HG03159 (cell line): Measurements from ENCODE around the gene DLGAP4.

ENCODE experiments used
- ATAC-seq: cut with Tn5 transposase; IDR thresholded peaks from one replicate; pipeline ENCODE4 v1.9.1; 2021; ENCODE audit warnings: mild to moderate bottlenecking, moderate library complexity; ENCODE audit not compliant: unreplicated experiment

DLGAP4 gene

DNA sequence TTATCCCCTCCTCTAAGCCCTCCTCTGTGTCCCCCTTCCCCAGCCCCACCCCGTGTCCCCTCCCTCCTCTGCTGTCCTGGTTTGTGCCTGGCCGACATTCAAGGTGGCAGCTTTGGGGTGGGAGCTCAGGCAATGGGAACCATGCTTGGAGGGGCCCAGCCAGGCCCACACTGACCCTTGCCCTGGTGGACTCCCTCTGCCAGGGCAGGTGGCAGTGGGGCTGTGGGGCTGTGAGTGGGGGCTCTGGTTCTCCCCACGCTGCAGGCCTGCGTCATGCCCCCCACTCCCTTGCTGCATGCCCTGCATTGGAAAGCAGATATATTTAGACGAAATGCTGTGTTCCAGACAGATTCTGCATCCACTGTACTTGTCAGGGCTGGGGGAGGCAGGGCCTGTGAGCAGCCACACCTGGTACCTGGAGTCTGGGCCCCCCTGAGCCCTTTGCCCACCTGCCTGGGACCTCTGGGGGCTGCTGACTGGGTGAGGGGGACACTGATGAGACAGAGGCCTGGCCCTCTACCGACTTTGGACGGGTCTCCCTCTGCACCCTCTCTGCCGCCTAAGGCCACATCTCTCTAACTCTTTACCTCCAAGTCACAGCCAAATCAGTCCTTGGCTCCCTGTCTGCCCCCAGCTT, 14.2 kb downstream of the DLGAP4 start:
- no peak for ATAC-seq

DNA sequence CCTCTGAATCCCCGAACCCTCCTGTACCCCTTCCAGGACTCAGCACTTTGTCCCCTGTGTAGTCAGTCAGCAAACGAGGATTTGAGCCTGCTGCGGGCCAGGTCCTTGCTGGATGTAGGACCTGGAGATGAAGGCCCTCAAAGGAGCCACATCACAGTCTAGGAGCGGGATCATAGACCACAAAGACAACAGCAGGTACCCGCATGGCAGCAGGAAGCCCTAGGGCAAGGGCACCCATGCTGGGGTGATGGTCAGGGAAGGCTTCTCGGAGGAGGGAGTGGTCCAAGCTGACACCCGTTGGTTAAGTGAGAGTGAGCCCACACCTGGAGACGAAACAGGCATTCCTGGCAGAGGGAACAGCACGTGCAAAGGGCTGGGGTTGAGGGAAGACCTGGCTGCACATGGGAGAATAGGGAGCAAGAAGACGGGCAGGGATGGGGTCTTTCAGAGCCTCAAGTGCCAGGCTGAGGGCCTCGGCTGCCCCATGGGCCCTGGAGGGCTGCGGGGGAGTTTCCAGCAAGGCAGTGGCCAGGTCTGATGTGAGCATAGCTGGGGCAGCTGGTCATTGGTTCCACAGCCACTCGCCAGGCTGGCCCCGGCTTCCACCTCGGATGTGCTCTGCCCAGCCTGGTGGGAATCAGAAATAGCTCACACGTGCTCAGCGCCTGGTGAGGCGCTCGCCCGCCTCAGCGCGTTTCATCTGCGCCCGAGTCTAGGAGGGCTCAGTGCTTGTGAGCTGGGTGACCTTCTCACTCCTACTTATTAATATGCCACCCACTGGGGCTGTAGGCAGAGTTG, 15.0 kb downstream of the DLGAP4 start:
- ATAC-seq, result no peak

DNA sequence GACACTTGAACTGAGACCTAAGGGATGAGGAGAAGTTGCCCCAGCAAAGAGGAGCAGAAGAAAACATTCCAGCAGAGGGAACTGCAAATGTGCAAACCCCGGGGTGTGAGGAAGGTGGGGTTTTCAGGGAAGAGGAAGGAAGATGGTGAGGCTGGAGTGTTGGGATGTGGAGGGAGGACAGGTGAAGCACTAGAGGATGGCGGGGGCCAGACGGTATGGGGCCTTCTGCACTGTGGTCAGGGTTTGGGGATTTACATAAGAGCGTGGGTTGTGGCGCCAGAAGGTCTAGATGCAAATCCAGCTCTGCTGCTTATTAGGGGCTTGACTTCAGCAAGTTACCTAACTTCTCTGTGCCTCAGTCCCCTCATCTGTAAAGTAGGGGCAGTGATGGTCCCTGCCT, 16.0 kb downstream of the DLGAP4 start:
- ATAC-seq, result no peak

DNA sequence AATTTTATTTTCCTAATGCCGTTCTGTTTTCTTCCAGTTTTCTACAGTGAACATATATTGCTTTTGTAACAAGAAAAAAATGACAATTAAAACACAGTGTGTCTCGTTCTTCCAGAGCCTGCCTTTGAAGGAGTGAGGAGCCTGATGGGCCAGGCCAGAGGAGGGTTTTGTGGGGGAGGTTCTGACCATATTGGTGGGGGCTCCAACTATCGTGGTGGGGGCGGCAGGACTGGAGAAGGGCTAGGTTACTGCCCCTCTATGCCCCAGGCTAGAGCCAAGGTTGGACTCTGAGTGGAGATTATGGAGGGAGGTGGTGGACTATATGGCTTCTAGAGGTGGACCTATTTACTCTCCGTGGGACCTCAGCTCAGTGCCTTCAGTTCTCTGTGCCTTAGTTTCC, 24.0 kb downstream of the DLGAP4 start:
- no peak for ATAC-seq

DNA sequence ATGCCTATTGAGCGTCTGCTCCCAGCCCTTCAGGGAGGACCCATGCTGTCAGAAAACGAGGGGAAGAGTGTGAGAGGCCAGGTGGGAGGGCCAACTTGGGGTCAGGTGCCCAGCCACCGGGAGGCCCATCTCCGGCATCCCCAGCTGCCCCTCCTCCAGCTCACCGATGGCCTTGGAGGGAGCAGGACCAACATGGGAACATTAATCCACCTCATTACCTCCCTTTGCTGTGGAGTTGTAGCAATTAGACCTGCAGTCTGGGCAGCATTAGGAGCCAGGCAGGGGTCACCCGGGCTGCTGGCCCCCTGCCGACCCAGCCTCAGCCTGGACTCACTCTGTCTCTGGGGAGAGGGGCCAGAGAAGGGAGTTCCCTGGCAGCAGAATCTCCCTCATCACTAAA, 25.1 kb downstream of the DLGAP4 start:
- no peak for ATAC-seq

DNA sequence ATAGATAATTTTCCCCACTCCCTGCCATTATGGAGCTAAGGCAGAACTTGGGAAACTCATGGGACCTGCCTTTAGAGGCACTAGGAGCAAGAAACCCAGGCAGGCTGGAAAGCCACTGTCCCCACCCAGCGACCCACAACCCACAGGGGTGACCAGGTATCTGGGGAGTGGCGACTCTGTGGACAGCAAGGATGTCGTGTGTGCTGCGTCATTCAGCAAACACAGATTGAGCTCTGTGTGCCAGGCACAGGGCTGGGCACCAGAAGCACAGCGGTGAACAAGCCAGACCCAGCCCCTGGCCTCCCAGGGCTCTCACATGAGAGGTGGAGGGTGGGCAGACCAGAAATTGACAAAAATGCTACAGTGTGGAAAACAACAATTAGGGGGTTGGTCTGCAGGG, 27.7 kb downstream of the DLGAP4 start:
- no peak for ATAC-seq

DNA sequence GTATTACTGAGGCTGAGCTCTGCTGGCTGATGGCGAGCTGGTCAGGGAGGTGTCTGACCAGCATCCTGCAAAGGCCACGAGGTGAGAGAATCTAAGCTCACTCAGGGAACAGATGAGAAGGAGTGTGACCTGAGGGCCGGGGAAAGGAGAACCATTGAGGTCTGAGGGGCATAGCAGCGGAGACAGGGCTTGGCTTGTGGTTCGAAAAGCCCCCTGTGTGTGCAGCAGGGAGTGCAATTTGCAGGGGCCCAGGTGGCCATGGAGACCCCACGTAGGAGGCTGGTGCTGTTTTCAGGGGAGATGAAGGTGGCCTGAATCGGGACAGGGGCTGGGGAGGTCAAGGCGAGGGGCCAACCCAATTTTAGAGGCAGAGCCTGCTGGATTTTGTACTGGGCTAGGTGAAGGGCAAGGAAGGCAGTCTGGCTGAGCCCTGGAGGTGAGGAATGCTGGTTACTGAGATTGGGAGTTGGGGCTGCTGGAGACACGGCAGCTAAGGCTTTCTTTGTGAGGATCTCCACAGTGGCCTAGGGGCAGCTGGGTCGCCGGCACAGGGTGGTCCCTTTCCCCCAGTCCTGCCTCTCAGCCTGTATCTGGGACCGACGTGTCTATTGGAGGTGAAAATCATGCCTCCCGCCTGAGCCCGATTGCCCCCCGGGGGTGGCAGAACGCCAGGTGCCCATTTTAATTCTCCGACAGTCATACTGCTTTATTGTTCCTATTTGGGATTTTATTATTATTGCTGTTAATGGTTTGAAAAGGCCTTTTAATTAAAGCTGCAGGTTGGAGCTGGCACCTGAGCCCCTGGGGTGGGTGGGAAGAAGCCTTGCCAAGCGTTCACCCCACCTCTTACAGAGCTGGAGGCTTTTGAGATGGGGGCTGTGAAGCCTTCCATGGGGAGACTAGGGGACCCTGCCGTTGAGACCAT, 28.4 kb downstream of the DLGAP4 start:
- ATAC-seq, result no peak

DNA sequence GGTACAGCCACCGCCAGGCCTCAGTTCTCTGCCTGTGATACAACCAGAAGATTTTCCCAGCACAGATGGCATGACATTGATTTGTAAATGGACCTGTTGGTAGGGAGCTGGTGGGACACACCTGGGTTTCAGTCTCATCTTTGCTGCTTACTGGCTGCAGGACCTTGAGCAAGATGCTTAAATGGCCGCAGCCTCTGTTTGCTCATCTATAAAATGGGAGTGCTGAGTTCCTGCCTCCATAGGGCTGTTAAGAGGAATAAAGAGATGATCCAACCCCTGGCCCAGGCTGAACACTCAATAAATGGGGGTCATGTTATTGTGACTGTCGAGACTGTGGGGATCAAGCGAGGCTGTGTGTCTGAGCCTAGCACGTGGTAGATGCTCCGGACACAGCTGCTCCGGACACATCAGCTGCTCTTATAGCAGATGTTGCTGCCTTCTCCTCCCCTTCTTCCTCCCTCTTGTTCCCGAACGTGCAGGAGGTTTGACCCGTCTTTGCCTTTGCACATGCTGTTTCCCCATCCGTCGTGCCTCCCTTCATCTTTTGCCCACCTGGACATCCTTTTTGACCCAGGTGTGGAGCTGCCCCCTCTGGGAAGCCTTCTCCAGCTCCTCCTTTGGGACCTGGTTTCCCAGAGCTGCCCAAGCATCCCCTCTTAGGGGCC, 29.2 kb downstream of the DLGAP4 start:
- no peak for ATAC-seq

DNA sequence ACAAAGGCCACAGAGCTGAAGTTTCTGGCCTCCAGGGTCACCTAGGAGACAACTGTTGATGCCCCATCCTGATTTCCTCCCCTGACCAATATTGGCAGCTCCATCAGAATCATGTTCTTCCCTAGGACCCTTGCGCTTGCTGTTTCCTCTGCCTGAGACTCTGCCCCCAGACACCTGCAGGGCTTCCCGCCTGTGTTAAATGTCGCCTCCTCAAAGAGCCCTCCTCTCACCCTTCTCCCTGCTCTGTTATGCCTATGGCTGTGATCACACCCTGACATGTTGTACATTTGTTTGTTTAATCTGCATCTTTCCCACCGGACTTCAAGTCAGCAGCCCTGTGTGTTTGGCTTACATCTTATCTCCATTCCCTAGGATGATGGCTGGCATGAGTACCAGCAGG, 30.1 kb downstream of the DLGAP4 start:
- no peak for ATAC-seq

DNA sequence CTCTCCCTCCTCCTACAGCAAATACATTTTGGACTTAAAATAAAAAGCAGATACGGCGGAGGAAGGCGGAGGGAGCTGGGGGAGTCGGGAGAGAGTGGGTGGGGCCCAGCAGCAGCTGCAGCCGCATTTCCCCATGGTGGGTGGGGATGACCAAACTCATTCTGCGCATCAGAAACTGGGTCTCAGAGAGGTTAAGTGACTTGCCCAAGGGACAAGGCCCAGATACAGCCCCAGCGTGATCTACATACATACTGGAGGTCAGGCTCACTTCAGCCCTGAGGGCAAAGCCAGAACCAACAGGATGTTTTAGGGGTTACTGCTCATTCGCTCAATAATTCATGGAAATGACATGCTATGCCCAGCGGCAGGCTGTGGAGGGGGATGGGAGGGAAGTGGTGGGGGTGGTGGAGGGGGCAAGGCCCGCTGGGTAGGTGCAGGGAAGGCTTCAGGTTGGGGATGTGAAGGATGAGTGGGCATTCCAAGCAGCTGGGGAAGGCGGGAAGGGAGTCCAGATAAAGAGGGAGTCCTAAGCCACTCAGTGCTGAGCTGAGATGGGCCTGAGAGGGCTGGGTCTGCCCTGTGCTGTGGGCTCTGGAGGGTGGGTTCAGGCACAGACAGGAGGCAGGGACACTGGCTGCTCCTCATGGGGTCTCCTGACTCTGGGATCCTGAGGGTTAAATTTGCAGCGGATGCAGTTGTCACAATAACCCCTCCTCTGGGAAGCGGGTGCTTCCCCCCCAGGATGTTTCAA, 31.0 kb downstream of the DLGAP4 start:
- ATAC-seq, result no peak

DNA sequence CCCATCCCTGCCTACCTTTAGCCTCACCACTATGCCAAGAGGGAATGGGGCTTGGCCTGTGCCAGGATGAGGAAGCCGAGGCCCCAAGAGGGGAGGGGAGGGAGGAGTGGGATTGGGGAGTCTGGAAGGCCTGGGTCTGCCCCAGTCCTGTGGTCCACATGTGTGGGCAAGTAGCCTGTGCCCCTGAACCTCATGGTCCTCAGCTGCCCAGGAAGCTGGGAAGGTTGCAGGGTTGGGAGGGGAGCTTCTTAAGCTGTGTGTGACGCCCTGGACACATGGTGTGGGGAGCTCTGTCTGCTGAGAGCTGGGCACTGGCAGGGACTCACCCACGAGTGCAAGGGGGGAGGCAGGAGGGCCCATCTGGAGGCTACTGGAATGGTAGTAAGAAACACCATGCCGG, 31.7 kb downstream of the DLGAP4 start:
- ATAC-seq, result no peak

DNA sequence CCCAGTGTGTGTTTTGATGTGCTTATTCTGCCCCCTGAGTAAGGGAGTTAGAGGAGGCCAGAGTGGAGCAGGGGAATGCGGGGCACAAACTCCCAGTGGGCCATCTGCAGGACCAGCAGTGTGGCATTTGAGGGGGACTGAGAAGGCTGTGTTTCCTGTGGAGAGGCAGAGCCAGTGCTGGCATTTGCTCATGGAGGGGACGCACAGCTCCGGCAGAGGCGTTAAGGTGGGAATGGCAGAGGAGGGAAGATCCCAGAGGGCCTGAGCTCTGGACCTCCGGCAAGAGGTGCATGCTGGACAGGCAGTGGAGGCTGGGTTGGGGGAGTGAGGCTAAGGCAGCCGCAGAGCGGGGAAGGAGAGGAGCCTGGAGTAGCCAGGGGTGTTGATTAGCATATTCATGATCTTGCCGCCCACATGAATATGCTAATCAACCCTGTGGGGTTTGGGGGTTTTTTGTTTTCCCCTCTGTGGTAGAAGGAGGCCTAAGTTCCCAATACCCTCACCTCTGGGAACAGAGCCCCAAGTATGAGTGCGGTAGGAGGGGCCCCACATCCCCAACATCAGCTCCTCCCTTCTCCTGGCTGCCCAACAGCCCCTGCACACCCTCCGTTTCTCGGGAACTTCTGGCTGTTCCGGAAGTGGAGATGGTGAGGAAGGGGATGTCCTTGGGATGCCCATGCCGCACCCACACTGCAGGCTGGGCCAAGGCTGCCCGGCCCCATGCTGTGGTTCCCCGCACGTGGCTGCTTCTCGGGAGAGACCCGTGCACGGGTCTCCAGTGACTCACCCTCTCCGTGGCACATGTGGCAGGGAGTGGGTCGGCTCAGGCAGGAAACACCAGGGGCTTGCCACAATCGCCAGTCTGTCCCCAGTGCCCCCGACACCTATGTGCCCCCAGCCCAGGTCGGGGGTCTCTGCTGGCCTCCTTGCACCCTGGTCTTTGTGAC, 33.8 kb downstream of the DLGAP4 start:
- no peak for ATAC-seq

DNA sequence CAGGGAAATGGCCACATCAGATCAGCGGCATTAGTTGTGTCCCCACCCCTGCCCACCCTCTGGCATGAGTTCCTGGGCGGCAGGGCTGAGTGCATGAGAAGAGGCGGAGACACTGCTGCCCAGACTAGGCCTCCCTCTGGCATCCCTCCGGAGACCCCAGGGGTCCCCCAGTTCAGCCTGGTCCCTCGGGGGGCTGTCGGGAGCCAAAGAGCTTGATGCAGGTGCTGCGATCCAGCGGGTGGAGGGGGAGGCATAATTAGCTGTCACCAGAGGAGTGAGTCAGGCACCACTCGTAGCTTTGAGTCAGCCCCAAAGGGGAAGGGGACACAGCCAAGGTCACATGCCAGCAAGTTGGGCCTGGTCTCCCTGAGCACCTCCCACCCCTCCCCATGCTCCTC, 34.5 kb downstream of the DLGAP4 start:
- no peak for ATAC-seq

DNA sequence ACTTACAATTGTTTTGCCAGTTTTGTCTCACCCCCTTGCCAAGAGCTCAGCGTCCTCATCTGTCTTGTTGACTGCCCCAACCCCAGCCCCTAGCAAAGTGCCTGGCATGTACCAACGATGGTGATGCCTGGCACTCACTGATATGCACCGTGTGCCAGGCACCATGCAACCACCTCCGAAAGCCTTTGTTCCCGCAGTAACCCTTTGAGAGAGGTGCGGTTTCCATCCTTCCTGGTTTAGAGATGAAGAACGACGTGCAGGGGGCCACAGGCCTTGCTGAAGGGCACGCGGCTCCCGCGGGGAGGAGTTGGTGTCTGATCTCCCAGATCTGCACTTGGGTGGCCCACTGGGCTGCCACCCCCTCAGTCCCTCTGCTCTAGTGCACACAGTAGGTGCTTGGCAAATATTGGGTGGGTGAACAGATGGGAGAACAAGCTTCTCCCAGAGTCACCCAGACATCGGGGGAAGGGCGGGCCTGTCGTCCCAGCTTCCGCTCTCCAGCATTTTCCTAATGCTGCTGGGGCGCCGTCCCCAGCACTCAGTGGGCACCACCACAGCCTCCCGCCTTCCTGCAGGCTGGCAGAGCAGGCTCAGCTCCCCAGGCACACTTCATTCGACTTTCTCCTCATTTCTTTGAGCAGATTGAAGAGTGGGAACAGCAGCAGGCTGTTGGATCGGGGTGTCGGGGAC, 35.3 kb downstream of the DLGAP4 start:
- no peak for ATAC-seq

DNA sequence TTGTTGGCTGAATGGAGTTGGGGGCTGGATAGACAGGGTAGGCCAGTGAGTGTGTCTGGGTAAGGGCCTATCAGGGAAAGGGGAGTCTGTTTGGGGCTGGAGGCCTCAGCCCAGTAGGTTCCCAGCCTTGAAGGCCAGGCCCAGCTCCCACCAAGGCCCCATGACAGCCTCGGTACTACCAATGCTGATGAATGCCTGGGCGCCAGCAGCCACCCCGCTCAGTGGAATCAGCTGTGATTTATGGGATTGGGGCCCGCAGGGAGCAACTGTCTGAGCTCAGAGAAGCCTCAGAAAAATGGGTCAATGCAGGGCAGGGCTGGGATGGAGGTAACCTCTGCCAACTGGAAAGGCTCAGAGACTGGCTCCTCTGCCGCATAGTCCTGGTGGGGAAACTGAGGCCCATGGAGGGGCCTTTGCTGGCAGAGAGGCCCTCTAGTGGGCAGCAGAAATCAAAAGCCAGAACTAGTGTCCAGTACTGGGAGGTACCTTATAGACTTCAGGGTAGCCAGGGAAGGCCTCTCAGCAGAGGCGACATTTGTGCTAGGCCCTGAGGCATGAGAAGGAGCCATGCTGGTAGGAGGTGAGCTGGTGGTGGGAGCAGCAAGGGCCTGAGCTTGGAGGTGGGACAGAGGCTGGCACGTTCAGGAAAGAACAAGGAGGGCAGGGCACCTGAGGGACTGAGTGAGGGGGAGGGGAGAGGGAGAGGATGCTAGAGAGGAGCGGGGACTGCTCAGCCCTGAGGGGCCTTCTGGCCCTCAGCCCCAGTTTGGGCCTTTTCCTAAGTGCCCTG, 36.4 kb downstream of the DLGAP4 start:
- ATAC-seq, result no peak

DNA sequence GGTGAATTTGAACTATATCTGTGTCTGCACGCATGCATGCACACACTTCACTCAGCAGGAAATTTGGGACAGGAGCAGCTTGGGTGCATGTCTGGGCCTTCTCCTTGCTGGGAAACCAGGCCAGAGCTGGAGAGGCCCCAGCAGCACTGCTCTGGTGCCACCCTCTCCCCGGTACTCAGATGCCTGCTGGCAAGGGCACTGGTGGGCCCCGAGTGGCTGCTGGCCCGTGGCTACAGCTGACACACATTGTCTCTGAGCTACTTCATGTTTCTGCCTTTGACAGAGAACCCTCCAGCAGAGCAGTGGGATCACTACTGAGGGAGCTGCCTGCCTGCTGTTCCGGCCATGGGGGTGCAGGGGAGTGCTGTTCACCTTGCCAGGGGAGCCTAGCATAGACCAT, 37.5 kb downstream of the DLGAP4 start:
- ATAC-seq, result no peak

DNA sequence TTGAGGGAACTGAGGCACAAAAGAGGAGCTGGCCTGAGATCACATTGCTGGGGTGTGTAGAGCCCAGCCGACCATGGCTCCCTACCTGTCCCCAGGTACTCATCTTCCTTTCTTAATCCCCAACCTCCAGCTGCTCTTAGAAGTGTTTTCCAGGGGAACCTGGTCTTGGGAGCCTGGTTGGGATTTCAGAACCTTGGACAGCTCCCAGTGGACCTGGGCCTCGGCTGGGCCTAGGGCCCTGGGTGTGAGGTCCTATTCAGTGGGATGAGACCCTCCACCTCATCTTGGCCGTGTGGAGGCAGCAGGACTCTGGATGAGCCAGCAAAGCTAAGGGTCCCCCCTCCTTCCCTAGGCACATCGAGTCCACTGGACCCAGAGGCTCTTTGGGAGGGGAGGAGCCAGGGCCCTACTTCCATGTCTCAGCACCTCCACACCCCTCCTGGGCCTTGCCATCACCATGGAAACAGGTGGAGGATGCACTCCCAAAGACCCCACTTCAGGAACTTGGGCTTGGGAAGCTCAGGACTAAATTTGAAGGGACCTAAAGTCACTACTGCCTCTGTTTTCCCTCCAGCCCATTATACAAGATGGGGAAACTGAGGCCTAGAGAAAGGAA, 38.5 kb downstream of the DLGAP4 start:
- no peak for ATAC-seq

DNA sequence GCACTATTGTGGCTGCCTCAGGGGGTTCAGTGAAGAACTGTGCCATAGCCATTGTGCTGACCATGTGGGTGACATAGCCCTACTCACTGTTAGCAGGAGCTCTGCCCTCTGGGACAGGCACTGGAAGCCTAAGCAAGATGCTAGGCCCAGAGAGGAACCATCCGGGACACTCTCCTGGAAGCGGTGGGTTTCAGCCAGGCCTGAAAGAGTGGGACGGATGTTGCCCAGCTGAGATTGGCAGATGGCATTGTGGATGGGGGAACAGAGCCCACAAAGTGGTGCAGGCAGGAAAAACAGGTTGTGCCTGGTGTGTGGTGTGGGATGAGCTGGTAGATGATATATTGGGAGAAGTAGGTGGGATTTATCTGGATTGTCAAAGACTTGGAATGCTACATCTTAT, 40.1 kb downstream of the DLGAP4 start:
- ATAC-seq, result no peak
